Body of pancreas (tissue), 4 donors: ENCODE measurements around the gene WDR7. TPM values are rescaled to one million over a fixed set of nuclear protein-coding genes. Genes with fewer than 3 reads are reported as not detected.
A peak's percentile ranks its signal among the peaks of the same experiment; 100 is the strongest.

Source experiments
- ATAC-seq: fragments of 150-250 bp; one replicate; pipeline ENCODE4 v1.9.1; 2016
- DNase-seq, 4 donors: peaks; one replicate each; pipeline ENCODE4 v3.0.0-alpha.2; 2019
- H3K27ac ChIP-seq, 4 donors: fragments of 200-600 bp; sonication (generic); 1 replicate in 3 of 4; 2 replicates in 1 of 4; pipeline versions ENCODE4 v1.5.1 to v1.6.1; 2016 to 2019; ENCODE audit warnings: mild to moderate bottlenecking in 1 of 4, mixed read lengths in 1 of 4, moderate library complexity in 1 of 4
- H3K27me3 ChIP-seq, 2 donors: fragments of 200-600 bp; sonication (generic); one replicate each; pipeline ENCODE4 v1.6.0; 2016; ENCODE audit warnings: mild to moderate bottlenecking in 1 of 2
- H3K36me3 ChIP-seq, 2 donors: fragments of 200-600 bp; sonication (generic); replicated peaks in 1 of 2; 2 replicates each; pipeline ENCODE4 v1.5.1; 2016; ENCODE audit warnings: low read depth in 2 of 2; ENCODE audit not compliant: insufficient read depth in 1 of 2
- H3K4me1 ChIP-seq: fragments of 200-600 bp; sonication (generic); one replicate; pipeline ENCODE4 v1.6.0; 2016
- H3K4me3 ChIP-seq, 2 donors: fragments of 200-600 bp; sonication (generic); 1 replicate in 1 of 2; 2 replicates in 1 of 2; pipeline ENCODE4 v1.5.1; 2016 to 2019
- H3K9me3 ChIP-seq, 3 donors: fragments of 200-600 bp; sonication (generic); 1 replicate in 2 of 3; 2 replicates in 1 of 3; pipeline ENCODE4 v1.5.1; 2016
- POLR2A ChIP-seq, 3 donors: fragments of 450-650 bp; IDR thresholded peaks; one replicate each; pipeline ENCODE4 v1.6.1; 2016; ENCODE audit warnings: antibody characterized with exemption in 3 of 3, mild to moderate bottlenecking in 2 of 3
- WGBS, 2 donors: methylation state at CpG; one replicate each; pipeline ENCODE4 v1.1.5; 2017; 5-methylcytosine and 5-hydroxymethylcytosine counted together
- intact Hi-C: fragments of 100-400 bp; cut with DNase I; formaldehyde crosslinking; loops from one replicate; pipeline ENCODE4 v1.15.1; 2023
- total RNA-seq, 2 donors: library from RNA; depleted of rRNA; stranded (reverse); fragments of >200 nt; gene quantifications; one replicate each; pipeline ENCODE4 v1.1.0, GENCODE V29; 2016
- TF ChIP-seq, protein P1 (sequence below), 7 experiments: fragments of 450-650 bp in 4 of 7; fragments of 200-600 bp in 3 of 7; sonication (generic) in 3 of 7; IDR thresholded peaks; one replicate each; pipeline ENCODE4 v1.5.1; 2016 to 2019; ENCODE audit warnings: antibody characterized with exemption in 7 of 7

WDR7 gene
- total RNA-seq, 2 donors from 2014 or later, result 16.3 to 21.4 TPM

DNA sequence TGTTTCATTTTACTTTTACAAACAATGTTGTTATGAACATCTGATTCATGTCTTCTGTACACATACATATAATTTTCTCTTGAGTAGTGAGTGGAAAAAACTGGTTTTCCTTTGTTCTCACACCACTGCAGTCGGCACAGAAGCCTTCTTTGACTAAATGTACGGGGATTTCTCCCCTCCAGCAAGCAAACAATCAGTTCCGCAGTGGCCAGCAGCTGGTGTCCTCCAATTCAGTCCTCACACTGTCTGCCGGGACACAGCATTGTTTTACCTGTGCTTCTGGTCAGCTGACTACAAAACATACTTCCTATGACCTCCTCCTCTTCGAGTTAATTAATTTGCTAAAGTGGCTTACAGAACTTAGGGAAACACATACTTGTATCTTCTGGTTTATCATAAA lies 202.8 kb downstream of the WDR7 start:
- no peak overlapping the region for H3K4me3 ChIP-seq
- intact Hi-C loops, result no loop called here
- no peaks in the 10 kb centered on the region for H3K4me1 ChIP-seq
- H3K27ac ChIP-seq, result no peak overlapping the region
- no peaks in the 10 kb centered on the region for H3K9me3 ChIP-seq
- H3K27me3 ChIP-seq, result no peaks in the 10 kb centered on the region
- no peak for TF ChIP-seq POLR2A (IDR thresholded peaks at IDR 0.05)
- TF ChIP-seq, protein P1, sequence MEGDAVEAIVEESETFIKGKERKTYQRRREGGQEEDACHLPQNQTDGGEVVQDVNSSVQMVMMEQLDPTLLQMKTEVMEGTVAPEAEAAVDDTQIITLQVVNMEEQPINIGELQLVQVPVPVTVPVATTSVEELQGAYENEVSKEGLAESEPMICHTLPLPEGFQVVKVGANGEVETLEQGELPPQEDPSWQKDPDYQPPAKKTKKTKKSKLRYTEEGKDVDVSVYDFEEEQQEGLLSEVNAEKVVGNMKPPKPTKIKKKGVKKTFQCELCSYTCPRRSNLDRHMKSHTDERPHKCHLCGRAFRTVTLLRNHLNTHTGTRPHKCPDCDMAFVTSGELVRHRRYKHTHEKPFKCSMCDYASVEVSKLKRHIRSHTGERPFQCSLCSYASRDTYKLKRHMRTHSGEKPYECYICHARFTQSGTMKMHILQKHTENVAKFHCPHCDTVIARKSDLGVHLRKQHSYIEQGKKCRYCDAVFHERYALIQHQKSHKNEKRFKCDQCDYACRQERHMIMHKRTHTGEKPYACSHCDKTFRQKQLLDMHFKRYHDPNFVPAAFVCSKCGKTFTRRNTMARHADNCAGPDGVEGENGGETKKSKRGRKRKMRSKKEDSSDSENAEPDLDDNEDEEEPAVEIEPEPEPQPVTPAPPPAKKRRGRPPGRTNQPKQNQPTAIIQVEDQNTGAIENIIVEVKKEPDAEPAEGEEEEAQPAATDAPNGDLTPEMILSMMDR (IDR thresholded peaks at IDR 0.05), result no peak
- 84 to 86% methylated on average over 5 of the region's 5 CpGs for WGBS, 2 donors
- no peaks in the 10 kb centered on the region for H3K36me3 ChIP-seq
- ATAC-seq (no peak), DNase-seq (no peak)

DNA sequence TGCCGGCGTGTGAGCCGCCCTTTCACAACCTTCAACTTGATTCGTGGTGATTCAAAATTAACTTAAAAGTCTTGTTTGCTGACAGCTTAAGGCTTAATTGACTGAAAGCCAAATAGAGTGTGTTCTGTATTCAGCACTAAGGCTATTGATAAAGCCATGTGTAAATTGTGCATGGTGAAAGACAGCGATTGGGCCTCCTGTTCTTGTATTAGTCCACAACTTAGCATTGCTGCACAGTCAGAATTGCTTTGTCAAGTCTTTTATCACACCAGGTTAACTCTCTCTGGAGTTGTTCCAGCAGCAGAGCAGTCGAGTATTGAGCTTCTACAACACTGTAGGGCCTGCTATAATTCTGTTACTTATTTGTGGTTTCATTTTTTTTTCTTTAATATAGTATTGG lies 210.1 kb downstream of the WDR7 start:
- Histone ChIP-seq H3K27ac (no peak overlapping the region), H3K4me1 (no peaks in the 10 kb centered on the region), H3K4me3 (no peak overlapping the region), H3K27me3 (no peaks in the 10 kb centered on the region), H3K9me3 (no peaks in the 10 kb centered on the region), H3K36me3 (no peaks in the 10 kb centered on the region)
- no peak for ATAC-seq
- peak in 2 of 4 donors; percentile 13 to 14 for DNase-seq
- 43 to 46% methylated on average over 6 of the region's 6 CpGs for WGBS, 2 donors
- intact Hi-C loops, result no loop called here
- no peak for TF ChIP-seq POLR2A (IDR thresholded peaks at IDR 0.05)
- TF ChIP-seq, protein P1 (IDR thresholded peaks at IDR 0.05), result no peak

DNA sequence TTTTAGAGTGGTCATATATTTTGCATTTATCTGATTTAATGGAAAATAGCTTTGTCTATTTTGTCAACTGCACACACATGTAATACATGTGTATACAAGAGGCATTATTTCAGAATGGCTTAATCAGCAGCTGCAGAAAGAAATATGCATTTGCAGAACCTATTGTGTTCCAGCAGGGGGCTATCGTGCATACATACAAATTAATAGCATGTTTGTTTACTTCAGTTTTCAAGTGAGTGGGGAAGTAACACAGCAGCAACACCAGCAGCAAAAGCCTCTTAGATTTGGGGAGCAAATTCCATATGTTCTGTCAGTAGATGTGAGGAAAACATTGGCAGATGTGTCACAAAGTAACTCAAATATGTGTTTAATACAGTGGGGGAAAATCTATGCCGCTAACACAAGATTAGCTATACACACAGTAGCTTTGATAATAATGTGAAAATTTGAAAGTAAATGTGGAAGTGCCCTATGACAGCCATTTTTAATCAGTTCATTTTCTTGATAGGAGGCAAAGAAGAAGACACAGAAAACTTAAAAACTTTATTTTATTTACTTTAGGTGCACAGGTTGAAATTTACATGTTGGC lies 218.1 kb downstream of the WDR7 start:
- no peaks in the 10 kb centered on the region for H3K9me3 ChIP-seq
- no peak overlapping the region for H3K4me3 ChIP-seq
- peak; percentile 15 to 52 (median 18) for DNase-seq
- H3K27ac ChIP-seq, result no peak overlapping the region
- ATAC-seq, result peak; percentile 53
- no peaks in the 10 kb centered on the region for H3K27me3 ChIP-seq
- H3K4me1 ChIP-seq, result peaks cover 4% of the 10 kb centered on the region
- H3K36me3 ChIP-seq, result no peaks in the 10 kb centered on the region
- TF ChIP-seq, protein P1 (IDR thresholded peaks at IDR 0.05), result peak; percentile 44 to 78 (median 72)
- TF ChIP-seq POLR2A (IDR thresholded peaks at IDR 0.05), result no peak
- intact Hi-C loops, result loop anchor here (5.0 kb wide), 1 partner anchor 568 kb away; the partner anchor contains the start of gene ONECUT2
- 19 to 24% methylated on average over 2 of the region's 2 CpGs for WGBS, 2 donors

DNA sequence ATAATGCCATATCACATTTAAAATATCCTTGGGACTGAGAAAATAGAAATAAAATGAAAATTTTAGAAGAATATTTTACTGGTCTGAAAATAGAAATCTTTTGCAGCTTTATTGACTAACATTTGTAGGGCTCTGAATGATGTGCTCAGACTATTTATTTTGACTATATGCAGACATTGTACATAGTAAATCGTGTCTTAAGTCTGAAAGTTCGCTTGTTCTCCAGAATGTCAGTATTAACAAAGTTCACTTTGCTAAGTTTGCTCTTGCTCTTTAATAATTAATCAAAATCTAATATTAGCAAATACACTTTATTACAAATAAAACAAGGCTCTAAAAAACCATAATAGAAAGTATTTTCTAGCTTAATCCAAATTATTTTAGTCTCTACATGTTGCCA lies 219.8 kb downstream of the WDR7 start:
- Histone ChIP-seq H3K4me1 (peaks cover 4% of the 10 kb centered on the region), H3K27ac (no peak overlapping the region), H3K27me3 (no peaks in the 10 kb centered on the region), H3K9me3 (no peaks in the 10 kb centered on the region), H3K36me3 (no peaks in the 10 kb centered on the region), H3K4me3 (no peak overlapping the region)
- 69 to 79% methylated on average over 2 of the region's 2 CpGs for WGBS, 2 donors
- intact Hi-C loops, result no loop called here
- ATAC-seq (no peak), DNase-seq (no peak)
- TF ChIP-seq POLR2A (IDR thresholded peaks at IDR 0.05), result no peak
- TF ChIP-seq, protein P1 (IDR thresholded peaks at IDR 0.05), result no peak

DNA sequence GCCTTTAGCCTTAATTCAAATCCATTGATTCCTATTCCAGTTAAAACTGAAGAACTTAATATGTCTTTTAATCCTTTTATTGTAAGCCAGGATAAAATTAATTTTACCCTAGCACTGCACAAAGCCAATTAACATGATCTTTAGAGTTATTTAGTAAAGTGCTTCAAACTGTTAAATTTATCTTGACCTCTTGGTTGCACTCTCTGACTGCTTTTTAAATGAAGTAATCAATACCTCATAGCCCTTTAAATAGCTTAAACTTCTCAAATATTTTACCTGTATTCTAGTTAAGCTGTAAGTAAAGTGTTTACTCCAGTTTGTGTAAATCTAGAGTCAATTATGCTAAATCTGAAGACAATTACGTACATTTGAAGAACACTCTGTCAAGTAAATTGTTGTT lies 221.0 kb downstream of the WDR7 start:
- Histone ChIP-seq H3K4me3 (no peak overlapping the region), H3K36me3 (no peaks in the 10 kb centered on the region), H3K9me3 (no peaks in the 10 kb centered on the region), H3K4me1 (peaks cover 4% of the 10 kb centered on the region), H3K27me3 (no peaks in the 10 kb centered on the region), H3K27ac (no peak overlapping the region)
- DNase-seq, result no peak
- TF ChIP-seq, protein P1 (IDR thresholded peaks at IDR 0.05), result no peak
- no peak for TF ChIP-seq POLR2A (IDR thresholded peaks at IDR 0.05)
- intact Hi-C loops, result no loop called here
- WGBS, 2 donors, result 91 to 98% methylated on average over 1 of the region's 1 CpG
- ATAC-seq, result no peak
